ENCODE measurements around the gene TAP1.

TAP1 gene

DNA sequence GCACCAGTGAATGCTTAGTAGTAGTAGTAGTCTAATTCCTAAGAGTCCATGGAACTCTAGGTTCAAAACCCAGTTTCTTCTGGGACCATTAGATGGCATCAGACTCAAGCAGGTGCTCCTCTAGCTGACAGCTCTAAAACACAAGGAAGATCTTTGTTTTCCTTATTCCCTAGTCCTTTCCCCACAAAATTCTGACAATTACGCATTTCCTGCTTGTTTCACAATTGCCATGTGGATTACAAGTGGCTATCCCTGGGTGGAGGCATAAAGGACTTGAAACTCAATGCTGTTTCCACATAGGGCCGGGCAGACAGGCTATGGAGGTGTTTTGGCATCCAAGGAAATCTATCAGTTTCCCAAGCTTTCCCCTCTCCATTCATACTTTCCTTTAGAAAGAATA, 27.5 kb downstream of the TAP1 start:
- H3K9me2 ChIP-seq (replicated peaks; ENCODE audit: control insufficient read depth, low read length): no peaks in the 10 kb centered on the region
- TF ChIP-seq EZH2phosphoT487 (IDR thresholded peaks at IDR 0.05; ENCODE audit: borderline replicate concordance, low read length): no peak
- peak; percentile 20 for TF ChIP-seq CTCF (IDR thresholded peaks at IDR 0.05; ENCODE audit: low read depth, low read length, poor library complexity, severe bottlenecking)
- no peak overlapping the region for H3K27ac ChIP-seq (ENCODE audit: low read depth, low read length)
- no peaks in the 10 kb centered on the region for H3K9me3 ChIP-seq (ENCODE audit: control insufficient read depth, insufficient read depth, low read length)
- H3F3A ChIP-seq (ENCODE audit: control insufficient read depth, insufficient read depth): no peaks in the 10 kb centered on the region; the same call in 1 of the 2 replicates
- H3K4me2 ChIP-seq (ENCODE audit: low read length): no peak overlapping the region
- H3K79me2 ChIP-seq (ENCODE audit: control insufficient read depth, low read length): no peaks in the 10 kb centered on the region
- peaks cover 12% of the 10 kb centered on the region for H3K4me1 ChIP-seq (ENCODE audit: control insufficient read depth, low read length)
- H3K27me3 ChIP-seq (ENCODE audit: control insufficient read depth, low read length): no peaks in the 10 kb centered on the region
- no peaks in the 10 kb centered on the region for H4K20me1 ChIP-seq (ENCODE audit: control insufficient read depth, insufficient read depth, low read depth, low read length)
- no peak overlapping the region for H3K4me3 ChIP-seq (ENCODE audit: low read length)
- peaks cover 27% of the 10 kb centered on the region for H3K36me3 ChIP-seq (ENCODE audit: control insufficient read depth, low read length)

DNA sequence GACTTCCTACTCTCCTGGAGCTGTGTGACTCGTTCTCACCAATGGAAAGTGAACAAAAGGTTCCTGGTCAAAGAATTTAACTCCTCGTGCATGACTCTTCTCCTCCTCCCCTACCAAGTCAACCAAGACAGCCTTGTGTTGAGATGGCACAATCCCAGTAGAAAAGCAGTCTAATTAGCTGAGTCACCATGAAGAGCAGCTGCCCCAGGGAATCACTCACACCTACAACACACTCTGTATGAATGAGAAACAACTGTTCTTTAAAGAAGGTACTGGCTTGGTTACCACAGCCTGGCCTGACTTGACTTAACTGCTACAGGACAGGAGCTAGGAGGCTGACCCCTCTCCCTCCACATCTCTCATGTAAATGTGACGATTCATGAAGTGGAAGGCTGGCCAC, 33.8 kb downstream of the TAP1 start:
- Histone ChIP-seq H4K20me1 (ENCODE audit: control insufficient read depth, insufficient read depth, low read depth, low read length) (no peaks in the 10 kb centered on the region), H3K9me2 (replicated peaks; ENCODE audit: control insufficient read depth, low read length) (no peaks in the 10 kb centered on the region), H3K4me1 (ENCODE audit: control insufficient read depth, low read length) (peaks cover 71% of the 10 kb centered on the region), H3K27me3 (ENCODE audit: control insufficient read depth, low read length) (no peaks in the 10 kb centered on the region), H3K4me3 (ENCODE audit: low read length) (no peak overlapping the region), H3K27ac (ENCODE audit: low read depth, low read length) (no peak overlapping the region), H3K36me3 (ENCODE audit: control insufficient read depth, low read length) (peaks cover 15% of the 10 kb centered on the region), H3K4me2 (ENCODE audit: low read length) (no peak overlapping the region), H3K9me3 (ENCODE audit: control insufficient read depth, insufficient read depth, low read length) (no peaks in the 10 kb centered on the region), H3K79me2 (ENCODE audit: control insufficient read depth, low read length) (peaks cover 9% of the 10 kb centered on the region), H3F3A (ENCODE audit: control insufficient read depth, insufficient read depth) (peaks cover 19% of the 10 kb centered on the region)
- no peak for TF ChIP-seq EZH2phosphoT487 (IDR thresholded peaks at IDR 0.05; ENCODE audit: borderline replicate concordance, low read length)
- no peak for TF ChIP-seq CTCF (IDR thresholded peaks at IDR 0.05; ENCODE audit: low read depth, low read length, poor library complexity, severe bottlenecking)

DNA sequence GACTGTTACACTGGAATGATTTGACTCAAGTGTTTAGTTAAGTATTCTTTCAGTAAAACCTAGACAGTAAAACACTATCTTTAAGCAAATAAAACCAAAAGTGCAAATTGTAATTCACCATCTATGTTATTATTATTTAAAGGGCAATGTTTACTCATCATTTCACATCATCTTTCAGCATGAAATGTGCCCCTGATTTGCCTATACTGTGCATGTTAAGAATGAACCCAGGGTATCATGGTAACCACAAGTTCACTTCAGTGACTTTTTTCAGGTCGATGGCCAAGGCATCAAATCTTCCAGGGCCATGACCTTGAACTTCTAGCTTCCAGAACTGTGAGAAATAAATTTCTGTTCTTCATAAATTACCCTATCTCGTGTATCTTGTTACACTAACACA, 34.6 kb downstream of the TAP1 start:
- no peaks in the 10 kb centered on the region for H3K27me3 ChIP-seq (ENCODE audit: control insufficient read depth, low read length)
- peak overlapping the region; percentile 27 for H3K4me2 ChIP-seq (ENCODE audit: low read length)
- peaks cover 79% of the 10 kb centered on the region for H3K4me1 ChIP-seq (ENCODE audit: control insufficient read depth, low read length)
- H3K36me3 ChIP-seq (ENCODE audit: control insufficient read depth, low read length): peaks cover 23% of the 10 kb centered on the region
- no peak overlapping the region for H3K27ac ChIP-seq (ENCODE audit: low read depth, low read length)
- H3F3A ChIP-seq (ENCODE audit: control insufficient read depth, insufficient read depth): peaks cover 19% of the 10 kb centered on the region
- H3K79me2 ChIP-seq (ENCODE audit: control insufficient read depth, low read length): peaks cover 18% of the 10 kb centered on the region
- no peaks in the 10 kb centered on the region for H4K20me1 ChIP-seq (ENCODE audit: control insufficient read depth, insufficient read depth, low read depth, low read length)
- H3K9me3 ChIP-seq (ENCODE audit: control insufficient read depth, insufficient read depth, low read length): no peaks in the 10 kb centered on the region
- no peaks in the 10 kb centered on the region for H3K9me2 ChIP-seq (replicated peaks; ENCODE audit: control insufficient read depth, low read length)
- no peak for TF ChIP-seq CTCF (IDR thresholded peaks at IDR 0.05; ENCODE audit: low read depth, low read length, poor library complexity, severe bottlenecking)
- TF ChIP-seq EZH2phosphoT487 (IDR thresholded peaks at IDR 0.05; ENCODE audit: borderline replicate concordance, low read length): no peak
- 0 out of 2 replicates have a peak overlapping the region, but pooled peaks have one; percentile 6 for H3K4me3 ChIP-seq (ENCODE audit: low read length)
